Measurements from ENCODE around the gene NUP210. TPM values are rescaled to one million over a fixed set of nuclear protein-coding genes. Genes with fewer than 3 reads are reported as not detected.
A peak's percentile ranks its signal among the peaks of the same experiment; 100 is the strongest.

The NUP210 gene
- total and polyA plus RNA-seq, 4 donors: 9.9 to 38.6 (median 22.9) TPM

DNA sequence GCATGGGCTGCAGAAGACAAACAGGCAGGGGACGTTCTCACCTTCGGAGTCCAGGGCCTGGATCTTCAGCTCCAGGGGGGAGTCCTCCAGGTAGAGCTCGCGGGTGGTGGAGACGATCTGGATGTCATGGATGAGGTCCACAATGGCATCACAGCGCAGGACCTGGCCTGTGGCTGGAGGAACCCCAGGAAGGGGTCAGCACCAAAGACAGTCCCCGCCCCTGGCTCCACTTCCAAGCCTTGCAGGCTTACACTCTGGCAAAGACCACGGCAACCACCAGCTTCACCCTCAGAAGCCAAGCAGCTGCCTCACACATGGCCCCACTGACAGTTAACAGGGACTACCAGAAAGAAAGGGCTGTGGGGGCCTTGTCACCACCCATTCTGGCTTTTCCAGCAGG is 22.8 kb downstream of the NUP210 start:
- H3K27ac ChIP-seq (ENCODE audit: low read depth in 1 of 2, low read length in 2 of 2): peak overlapping the region in 1 of 2 donors; percentile 70
- TF ChIP-seq GABPA (IDR thresholded peaks at IDR 0.05 in 1 of 2, conservative IDR thresholded peaks at IDR 0.05 in 1 of 2) (no peak), JUND (IDR thresholded peaks at IDR 0.05) (no peak), FOXA1 (IDR thresholded peaks at IDR 0.05) (no peak), FOXA2 (IDR thresholded peaks at IDR 0.05) (no peak)
- H3K9ac ChIP-seq (ENCODE audit: low read depth in 1 of 2, low read length in 2 of 2): no peak overlapping the region
- WGBS: 95% methylated on average over 8 of the region's 8 CpGs
- no peaks in the 10 kb centered on the region for H3K27me3 ChIP-seq (ENCODE audit: control insufficient read depth in 4 of 4, insufficient read depth in 4 of 4, low read length in 3 of 4)
- no peaks in the 10 kb centered on the region for H3K9me3 ChIP-seq (ENCODE audit: control insufficient read depth in 4 of 4, low read length in 3 of 4)
- H3K4me3 ChIP-seq (ENCODE audit: low read depth in 1 of 3, low read length in 3 of 3): no peak overlapping the region
- H3K36me3 ChIP-seq (ENCODE audit: control insufficient read depth in 4 of 4, insufficient read depth in 3 of 4, low read depth in 1 of 4, low read length in 3 of 4): peaks cover 0 to 5% (median under 1%) of the 10 kb centered on the region in 4 donors
- DNase-seq (ENCODE audit: low spot score): no peak
- peaks cover 22 to 50% (median 41%) of the 10 kb centered on the region in 4 donors for H3K4me1 ChIP-seq (ENCODE audit: control insufficient read depth in 4 of 4, insufficient read depth in 4 of 4, low read length in 3 of 4)

DNA sequence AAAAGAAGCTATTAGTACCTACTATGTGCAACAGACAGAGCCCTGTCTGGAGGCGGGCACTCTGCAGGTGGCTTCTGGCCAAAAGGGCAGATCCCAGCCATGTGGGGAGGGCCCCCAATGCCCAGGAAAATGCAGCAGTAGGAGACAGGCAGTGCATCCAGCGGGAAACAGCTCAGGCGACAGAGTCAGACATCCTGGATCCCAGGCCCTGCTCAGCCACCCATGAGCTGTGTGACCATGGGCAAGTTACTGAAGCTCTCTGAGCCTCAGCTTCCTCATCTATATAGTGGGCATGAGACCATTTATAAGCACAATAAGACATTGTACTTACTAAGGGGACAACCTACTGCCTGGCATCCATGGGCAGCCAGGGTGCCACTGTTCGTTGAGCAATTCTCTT is 25.8 kb downstream of the NUP210 start:
- no peaks in the 10 kb centered on the region for H3K27me3 ChIP-seq (ENCODE audit: control insufficient read depth in 4 of 4, insufficient read depth in 4 of 4, low read length in 3 of 4)
- no peak for DNase-seq (ENCODE audit: low spot score)
- no peak for TF ChIP-seq JUND (IDR thresholded peaks at IDR 0.05)
- TF ChIP-seq HNF4A (conservative IDR thresholded peaks at IDR 0.05): no peak
- no peak for TF ChIP-seq FOXA1 (IDR thresholded peaks at IDR 0.05)
- TF ChIP-seq, protein P1, sequence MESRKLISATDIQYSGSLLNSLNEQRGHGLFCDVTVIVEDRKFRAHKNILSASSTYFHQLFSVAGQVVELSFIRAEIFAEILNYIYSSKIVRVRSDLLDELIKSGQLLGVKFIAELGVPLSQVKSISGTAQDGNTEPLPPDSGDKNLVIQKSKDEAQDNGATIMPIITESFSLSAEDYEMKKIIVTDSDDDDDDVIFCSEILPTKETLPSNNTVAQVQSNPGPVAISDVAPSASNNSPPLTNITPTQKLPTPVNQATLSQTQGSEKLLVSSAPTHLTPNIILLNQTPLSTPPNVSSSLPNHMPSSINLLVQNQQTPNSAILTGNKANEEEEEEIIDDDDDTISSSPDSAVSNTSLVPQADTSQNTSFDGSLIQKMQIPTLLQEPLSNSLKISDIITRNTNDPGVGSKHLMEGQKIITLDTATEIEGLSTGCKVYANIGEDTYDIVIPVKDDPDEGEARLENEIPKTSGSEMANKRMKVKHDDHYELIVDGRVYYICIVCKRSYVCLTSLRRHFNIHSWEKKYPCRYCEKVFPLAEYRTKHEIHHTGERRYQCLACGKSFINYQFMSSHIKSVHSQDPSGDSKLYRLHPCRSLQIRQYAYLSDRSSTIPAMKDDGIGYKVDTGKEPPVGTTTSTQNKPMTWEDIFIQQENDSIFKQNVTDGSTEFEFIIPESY (IDR thresholded peaks at IDR 0.05): no peak
- TF ChIP-seq HNF4G (IDR thresholded peaks at IDR 0.05): no peak
- no peak for TF ChIP-seq SP1 (IDR thresholded peaks at IDR 0.05)
- WGBS: 75% methylated on average over 4 of the region's 4 CpGs
- H3K4me1 ChIP-seq (ENCODE audit: control insufficient read depth in 4 of 4, insufficient read depth in 4 of 4, low read length in 3 of 4): peaks cover 22 to 50% (median 41%) of the 10 kb centered on the region in 4 donors
- no peak overlapping the region for H3K4me3 ChIP-seq (ENCODE audit: low read depth in 1 of 3, low read length in 3 of 3)
- H3K27ac ChIP-seq (ENCODE audit: low read depth in 1 of 2, low read length in 2 of 2): peak overlapping the region; percentile 62 to 82
- peaks cover 5 to 19% (median 9%) of the 10 kb centered on the region in 4 donors for H3K36me3 ChIP-seq (ENCODE audit: control insufficient read depth in 4 of 4, insufficient read depth in 3 of 4, low read depth in 1 of 4, low read length in 3 of 4)
- H3K9ac ChIP-seq (ENCODE audit: low read depth in 1 of 2, low read length in 2 of 2): no peak overlapping the region
- H3K9me3 ChIP-seq (ENCODE audit: control insufficient read depth in 4 of 4, low read length in 3 of 4): no peaks in the 10 kb centered on the region

DNA sequence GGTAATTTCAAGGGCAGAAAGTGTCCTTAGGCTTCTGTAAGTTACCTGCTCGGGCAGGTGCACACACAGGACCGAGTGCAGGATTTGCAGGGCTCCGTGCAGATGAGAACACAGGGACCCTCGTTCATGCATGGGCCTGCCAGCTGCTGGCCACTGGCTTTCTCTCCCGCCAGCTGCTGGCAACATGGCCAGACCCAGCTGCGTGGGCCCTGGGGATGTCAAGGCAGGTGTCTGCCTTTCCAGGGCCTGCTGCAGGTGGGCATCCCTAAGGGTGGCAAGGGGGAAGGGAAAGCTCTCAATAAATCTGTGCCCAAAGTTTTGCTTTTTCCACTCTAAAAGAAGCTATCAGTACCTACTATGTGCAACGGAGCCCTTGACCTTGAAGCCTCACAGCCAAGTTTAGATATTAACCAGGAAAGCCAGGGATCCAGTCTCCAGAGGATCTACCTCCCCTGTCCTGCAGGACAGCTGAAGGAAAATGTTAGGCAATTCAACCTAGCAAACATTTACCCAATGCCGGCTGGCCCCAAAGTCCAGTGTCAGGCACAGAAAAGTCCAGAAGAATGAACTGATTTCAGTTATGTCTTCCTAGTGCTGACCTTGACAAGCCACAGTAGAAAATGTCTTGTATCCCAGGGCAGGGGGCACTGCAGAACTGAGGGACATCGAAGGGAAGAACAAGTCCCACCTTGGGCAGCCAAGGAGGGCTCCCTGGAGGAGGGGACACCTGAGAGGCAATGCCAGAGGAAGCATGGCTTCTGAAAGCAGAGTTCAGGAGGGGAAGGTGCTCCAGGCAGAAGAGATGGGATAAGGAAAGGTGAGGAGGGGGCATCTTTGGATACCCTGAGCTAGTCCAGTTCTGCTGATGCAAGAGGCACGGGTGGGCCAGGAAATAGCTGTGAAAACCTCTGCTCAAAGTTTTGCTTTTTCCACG is 26.4 kb downstream of the NUP210 start:
- no peaks in the 10 kb centered on the region for H3K9me3 ChIP-seq (ENCODE audit: control insufficient read depth in 4 of 4, low read length in 3 of 4)
- peaks cover 5 to 24% (median 9%) of the 10 kb centered on the region in 4 donors for H3K36me3 ChIP-seq (ENCODE audit: control insufficient read depth in 4 of 4, insufficient read depth in 3 of 4, low read depth in 1 of 4, low read length in 3 of 4)
- 54% methylated on average over 11 of the region's 11 CpGs for WGBS
- H3K9ac ChIP-seq (ENCODE audit: low read depth in 1 of 2, low read length in 2 of 2): no peak overlapping the region
- peaks cover 22 to 50% (median 41%) of the 10 kb centered on the region in 4 donors for H3K4me1 ChIP-seq (ENCODE audit: control insufficient read depth in 4 of 4, insufficient read depth in 4 of 4, low read length in 3 of 4)
- no peaks in the 10 kb centered on the region for H3K27me3 ChIP-seq (ENCODE audit: control insufficient read depth in 4 of 4, insufficient read depth in 4 of 4, low read length in 3 of 4)
- H3K4me3 ChIP-seq (ENCODE audit: low read depth in 1 of 3, low read length in 3 of 3): no peak overlapping the region
- peak overlapping the region; percentile 62 to 82 for H3K27ac ChIP-seq (ENCODE audit: low read depth in 1 of 2, low read length in 2 of 2)
- DNase-seq (ENCODE audit: low spot score): peak; percentile 47
- TF ChIP-seq HNF4A (conservative IDR thresholded peaks at IDR 0.05) (peak; percentile 96 to 99), YY1 (IDR thresholded peaks at IDR 0.05) (peak; percentile 79), SP1 (IDR thresholded peaks at IDR 0.05) (peak; percentile 91), EGR1 (IDR thresholded peaks at IDR 0.05; ENCODE audit: low read depth in 2 of 2) (peak; percentile 71 to 76), JUND (IDR thresholded peaks at IDR 0.05) (peak; percentile 72 to 77), GABPA (IDR thresholded peaks at IDR 0.05 in 1 of 2, conservative IDR thresholded peaks at IDR 0.05 in 1 of 2) (peak in 1 of 2 donors; percentile 47), RXRA (IDR thresholded peaks at IDR 0.05) (peak; percentile 89 to 90), NR2F2 (IDR thresholded peaks at IDR 0.05) (peak; percentile 63), FOXA2 (IDR thresholded peaks at IDR 0.05) (no peak), TAF1 (conservative IDR thresholded peaks at IDR 0.05) (no peak), RAD21 (IDR thresholded peaks at IDR 0.05) (peak; percentile 48 to 62), FOXA1 (IDR thresholded peaks at IDR 0.05) (no peak), HNF4G (IDR thresholded peaks at IDR 0.05) (peak; percentile 95)
- TF ChIP-seq, protein P1 (IDR thresholded peaks at IDR 0.05): no peak
- TF ChIP-seq, protein P2, sequence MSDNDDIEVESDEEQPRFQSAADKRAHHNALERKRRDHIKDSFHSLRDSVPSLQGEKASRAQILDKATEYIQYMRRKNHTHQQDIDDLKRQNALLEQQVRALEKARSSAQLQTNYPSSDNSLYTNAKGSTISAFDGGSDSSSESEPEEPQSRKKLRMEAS (IDR thresholded peaks at IDR 0.05): no peak
- TF ChIP-seq, protein P3, sequence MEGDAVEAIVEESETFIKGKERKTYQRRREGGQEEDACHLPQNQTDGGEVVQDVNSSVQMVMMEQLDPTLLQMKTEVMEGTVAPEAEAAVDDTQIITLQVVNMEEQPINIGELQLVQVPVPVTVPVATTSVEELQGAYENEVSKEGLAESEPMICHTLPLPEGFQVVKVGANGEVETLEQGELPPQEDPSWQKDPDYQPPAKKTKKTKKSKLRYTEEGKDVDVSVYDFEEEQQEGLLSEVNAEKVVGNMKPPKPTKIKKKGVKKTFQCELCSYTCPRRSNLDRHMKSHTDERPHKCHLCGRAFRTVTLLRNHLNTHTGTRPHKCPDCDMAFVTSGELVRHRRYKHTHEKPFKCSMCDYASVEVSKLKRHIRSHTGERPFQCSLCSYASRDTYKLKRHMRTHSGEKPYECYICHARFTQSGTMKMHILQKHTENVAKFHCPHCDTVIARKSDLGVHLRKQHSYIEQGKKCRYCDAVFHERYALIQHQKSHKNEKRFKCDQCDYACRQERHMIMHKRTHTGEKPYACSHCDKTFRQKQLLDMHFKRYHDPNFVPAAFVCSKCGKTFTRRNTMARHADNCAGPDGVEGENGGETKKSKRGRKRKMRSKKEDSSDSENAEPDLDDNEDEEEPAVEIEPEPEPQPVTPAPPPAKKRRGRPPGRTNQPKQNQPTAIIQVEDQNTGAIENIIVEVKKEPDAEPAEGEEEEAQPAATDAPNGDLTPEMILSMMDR (IDR thresholded peaks at IDR 0.05; ENCODE audit: low read depth, low read length, missing input control): no peak

All from liver (tissue), 9 donors.